Hepatocyte (in vitro differentiated cells): ENCODE measurements around the gene NCKAP5L. TPM values are rescaled to one million over a fixed set of nuclear protein-coding genes. Genes with fewer than 3 reads are reported as not detected.

Experiments
- DNase-seq: peaks from one replicate; pipeline ENCODE4 v3.0.0-alpha.2; 2016; ENCODE audit warnings: low spot score
- H2AFZ ChIP-seq: fragments of 200-600 bp; sonication (generic); 2 replicates; pipeline ENCODE4 v1.6.0; 2016; ENCODE audit warnings: antibody characterized with exemption, mild to moderate bottlenecking
- H3K27ac ChIP-seq: fragments of 200-600 bp; sonication (generic); 2 replicates; pipeline ENCODE4 v1.5.1; 2016; ENCODE audit warnings: mild to moderate bottlenecking
- H3K27me3 ChIP-seq: fragments of 200-600 bp; sonication (generic); 2 replicates; pipeline ENCODE4 v1.6.1; 2016
- H3K36me3 ChIP-seq: fragments of 200-600 bp; sonication (generic); replicated peaks from 2 replicates; pipeline ENCODE4 v1.5.1; 2016; ENCODE audit warnings: low read depth; ENCODE audit not compliant: insufficient read depth
- H3K4me1 ChIP-seq: fragments of 200-600 bp; sonication (generic); 2 replicates; pipeline ENCODE4 v1.5.1; 2016; ENCODE audit warnings: mild to moderate bottlenecking, moderate library complexity; ENCODE audit not compliant: insufficient read depth
- H3K4me2 ChIP-seq: fragments of 200-600 bp; sonication (generic); 2 replicates; pipeline ENCODE4 v1.6.0; 2016
- H3K4me3 ChIP-seq: fragments of 200-600 bp; sonication (generic); 2 replicates; pipeline ENCODE4 v1.5.1; 2016; ENCODE audit warnings: mild to moderate bottlenecking
- H3K79me2 ChIP-seq: fragments of 200-600 bp; sonication (generic); 2 replicates; pipeline ENCODE4 v1.6.0; 2017; ENCODE audit warnings: mild to moderate bottlenecking
- H3K9me2 ChIP-seq: fragments of 200-600 bp; sonication (generic); replicated peaks from 2 replicates; pipeline ENCODE4 v1.6.0; 2017; ENCODE audit warnings: mild to moderate bottlenecking; ENCODE audit not compliant: insufficient read depth
- H3K9me3 ChIP-seq: fragments of 200-600 bp; sonication (generic); 2 replicates; pipeline ENCODE4 v1.5.1; 2016; ENCODE audit warnings: low read depth, mild to moderate bottlenecking
- H4K20me1 ChIP-seq: fragments of 200-600 bp; sonication (generic); 2 replicates; pipeline ENCODE4 v1.6.0; 2016; ENCODE audit warnings: mild to moderate bottlenecking; ENCODE audit not compliant: insufficient read depth, poor library complexity, severe bottlenecking
- CTCF ChIP-seq: fragments of 200-600 bp; sonication (generic); IDR thresholded peaks from 2 replicates; pipeline ENCODE4 v1.5.1; 2016; ENCODE audit warnings: antibody characterized with exemption, mild to moderate bottlenecking; ENCODE audit not compliant: poor library complexity
- EZH2 ChIP-seq: fragments of 200-600 bp; sonication (generic); IDR thresholded peaks from 2 replicates; pipeline ENCODE4 v1.6.1; 2016; ENCODE audit warnings: antibody characterized with exemption, mild to moderate bottlenecking, borderline replicate concordance
- EZH2phosphoT487 ChIP-seq: fragments of 200-600 bp; sonication (generic); IDR thresholded peaks from one replicate; pipeline ENCODE4 v1.6.1; 2018; ENCODE audit warnings: antibody characterized with exemption, mild to moderate bottlenecking, low read depth, moderate library complexity; ENCODE audit not compliant: unreplicated experiment, severe bottlenecking
- WGBS: methylation state at CpG from one replicate; pipeline ENCODE4 v1.1.6; 2016; ENCODE audit warnings: low lambda C conversion rate; ENCODE audit errors: missing lambda C conversion rate; 5-methylcytosine and 5-hydroxymethylcytosine counted together
- polyA plus RNA-seq: library from polyadenylated mRNA; unstranded; fragments of >200 nt; fragmentation: Nextera tagmentation; extraction: Ambion mirVana; gene quantifications from 2 replicates; pipeline ENCODE4 v1.2.1, GENCODE V29; 2016
- total RNA-seq: library from RNA; depleted of rRNA; stranded (reverse); fragments of >200 nt; gene quantifications from 2 replicates; pipeline ENCODE4 v1.2.3, GENCODE V29; 2014

NCKAP5L gene
- total and polyA plus RNA-seq, 2 experiments from 2014 or later = 14.5 to 26.7 TPM

GRCh38 chr12:49796606-49797448, 31.4 kb downstream of the NCKAP5L start:
- H2AFZ ChIP-seq = no peak overlapping the region
- H3K4me2 ChIP-seq = no peak overlapping the region
- no peak overlapping the region for H3K4me3 ChIP-seq
- H3K9me3 ChIP-seq = no peaks in the 10 kb centered on the region
- H3K79me2 ChIP-seq = no peaks in the 10 kb centered on the region
- no peaks in the 10 kb centered on the region for H4K20me1 ChIP-seq
- DNase-seq = no peak
- H3K9me2 ChIP-seq = no peaks in the 10 kb centered on the region
- no peaks in the 10 kb centered on the region for H3K4me1 ChIP-seq
- H3K27ac ChIP-seq = no peak overlapping the region
- WGBS = 96% methylated on average over 17 of the region's 17 CpGs
- TF ChIP-seq EZH2phosphoT487 (no peak), CTCF (no peak), EZH2 (no peak)
- H3K36me3 ChIP-seq = no peaks in the 10 kb centered on the region
- H3K27me3 ChIP-seq = no peaks in the 10 kb centered on the region

- H4K20me1 ChIP-seq = no peaks in the 10 kb centered on the region
- no peaks in the 10 kb centered on the region for H3K9me2 ChIP-seq
- no peaks in the 10 kb centered on the region for H3K9me3 ChIP-seq
- TF ChIP-seq CTCF (no peak), EZH2phosphoT487 (no peak), EZH2 (no peak)
- H3K79me2 ChIP-seq = no peaks in the 10 kb centered on the region
- H3K27me3 ChIP-seq = no peaks in the 10 kb centered on the region
- H3K4me1 ChIP-seq = no peaks in the 10 kb centered on the region
- no peak for DNase-seq
- H3K36me3 ChIP-seq = no peaks in the 10 kb centered on the region
- 94% methylated on average over 12 of the region's 12 CpGs for WGBS
- H3K27ac ChIP-seq = no peak overlapping the region
- no peak overlapping the region for H3K4me3 ChIP-seq
- H3K4me2 ChIP-seq = no peak overlapping the region
- H2AFZ ChIP-seq = no peak overlapping the region
These were observed 32.1 kb downstream of the NCKAP5L start for GRCh38 chr12:49796155-49796554.

GRCh38 chr12:49795654-49796105, 32.5 kb downstream of the NCKAP5L start:
- no peaks in the 10 kb centered on the region for H4K20me1 ChIP-seq
- no peaks in the 10 kb centered on the region for H3K9me3 ChIP-seq
- TF ChIP-seq CTCF (no peak), EZH2 (no peak), EZH2phosphoT487 (no peak)
- H3K79me2 ChIP-seq = no peaks in the 10 kb centered on the region
- no peak overlapping the region for H3K4me2 ChIP-seq
- no peaks in the 10 kb centered on the region for H3K27me3 ChIP-seq
- no peak for DNase-seq
- H2AFZ ChIP-seq = no peak overlapping the region
- over 99% methylated on average over 11 of the region's 12 CpGs for WGBS
- H3K4me3 ChIP-seq = no peak overlapping the region
- H3K4me1 ChIP-seq = no peaks in the 10 kb centered on the region
- no peaks in the 10 kb centered on the region for H3K9me2 ChIP-seq
- no peak overlapping the region for H3K27ac ChIP-seq
- H3K36me3 ChIP-seq = no peaks in the 10 kb centered on the region
